Cerebellar nuclear complex (tissue), 1 donor: ENCODE results near the gene COQ4.
"Not testable (repeated sequence)": the region's sequence is repeated elsewhere in the genome, so short reads cannot be mapped to it uniquely, and the experiment has no call there.

Experiments used
- DNase-seq, 2 experiments: peaks; one replicate each; lab custom pipeline; 2025; lab: John Stamatoyannopoulos, UW

COQ4 gene

GRCh38 chr9:128322404-128323211 lies at the start of gene COQ4, which contains the start of gene TRUB2:
TSS of gene COQ4 (plus strand) at chr9:128322839. CDS start at chr9:128322859, 20 bp downstream.
TSS of gene TRUB2 (minus strand) at chr9:128322447. CDS start at chr9:128322408, 39 bp downstream.
- DNase-seq: peak; percentile 31 to 66

- no peak for DNase-seq
Measured at GRCh38 chr9:128274245-128274644, 48.4 kb upstream of the COQ4 start.

- DNase-seq: no peak
Measured at GRCh38 chr9:128275198-128276007, 47.2 kb upstream of the COQ4 start, which contains the start of gene GOLGA2. TSS of gene GOLGA2 (minus strand) at chr9:128276007. CDS start at chr9:128275976, 31 bp downstream.

- peak; percentile 84 to 92 for DNase-seq
Measured at GRCh38 chr9:128276008-128276573, 46.5 kb upstream of the COQ4 start, which contains the start of gene SWI5. TSS of gene SWI5 (plus strand) at chr9:128276276.

GRCh38 chr9:128276574-128277270 lies 45.9 kb upstream of the COQ4 start:
- DNase-seq: no peak

GRCh38 chr9:128279088-128280073 lies 43.3 kb upstream of the COQ4 start:
- DNase-seq: not testable (repeated sequence)

- DNase-seq: no peak
Measured at GRCh38 chr9:128280084-128280622, 42.5 kb upstream of the COQ4 start.

- DNase-seq: no peak
Measured at GRCh38 chr9:128282500-128282899, 40.1 kb upstream of the COQ4 start.

- peak in 1 of 2 experiments; percentile 4 for DNase-seq
Measured at GRCh38 chr9:128285033-128285784, 37.4 kb upstream of the COQ4 start.

GRCh38 chr9:128286440-128286839 lies 36.2 kb upstream of the COQ4 start:
- DNase-seq: peak in 1 of 2 experiments; percentile 17

GRCh38 chr9:128288273-128289004 lies 34.2 kb upstream of the COQ4 start:
- no peak for DNase-seq

- no peak for DNase-seq
Measured at GRCh38 chr9:128292009-128292408, 30.6 kb upstream of the COQ4 start.

- no peak for DNase-seq
Measured at GRCh38 chr9:128293091-128293490, 29.5 kb upstream of the COQ4 start.

- DNase-seq: no peak
Measured at GRCh38 chr9:128294142-128294541, 28.5 kb upstream of the COQ4 start.

- no peak for DNase-seq
Measured at GRCh38 chr9:128296340-128297220, 26.1 kb upstream of the COQ4 start.

- no peak for DNase-seq
Measured at GRCh38 chr9:128297221-128297773, 25.3 kb upstream of the COQ4 start.
